DOHH2 (cell line): ENCODE measurements around the gene NBEAL1.

Experiments
- H3F3A ChIP-seq: fragments of 200-600 bp; sonication (generic), shearing (Covaris generic); 2 replicates; pipeline ENCODE4 v1.6.0; 2016; ENCODE audit warnings: antibody characterized with exemption, mild to moderate bottlenecking; ENCODE audit not compliant: control insufficient read depth, insufficient read depth
- H3K27ac ChIP-seq: fragments of 200-600 bp; sonication (generic); 2 replicates; pipeline ENCODE4 v1.5.1; 2014; ENCODE audit warnings: low read depth, mild to moderate bottlenecking, low read length, moderate library complexity
- H3K27me3 ChIP-seq: fragments of 200-600 bp; sonication (generic); 2 replicates; pipeline ENCODE4 v1.6.1; 2014; ENCODE audit warnings: mild to moderate bottlenecking, low read length, mixed read lengths; ENCODE audit not compliant: control insufficient read depth
- H3K36me3 ChIP-seq: fragments of 200-600 bp; sonication (generic); 2 replicates; pipeline ENCODE4 v1.6.1; 2014; ENCODE audit warnings: mild to moderate bottlenecking, low read length, moderate library complexity, mixed read lengths; ENCODE audit not compliant: control insufficient read depth
- H3K4me1 ChIP-seq: fragments of 200-600 bp; sonication (generic); 2 replicates; pipeline ENCODE4 v1.6.1; 2014; ENCODE audit warnings: mild to moderate bottlenecking, low read length, mixed read lengths; ENCODE audit not compliant: control insufficient read depth
- H3K4me2 ChIP-seq: fragments of 200-600 bp; sonication (generic); 2 replicates; pipeline ENCODE4 v1.6.0; 2014; ENCODE audit warnings: mild to moderate bottlenecking, low read length, moderate library complexity
- H3K4me3 ChIP-seq: fragments of 200-600 bp; sonication (generic); 2 replicates; pipeline ENCODE4 v1.5.1; 2014; ENCODE audit warnings: mild to moderate bottlenecking, low read length, mixed read lengths
- H3K79me2 ChIP-seq: fragments of 200-600 bp; sonication (generic); 2 replicates; pipeline ENCODE4 v1.6.1; 2014; ENCODE audit warnings: mild to moderate bottlenecking, low read length, mixed read lengths; ENCODE audit not compliant: control insufficient read depth
- H3K9me2 ChIP-seq: fragments of 200-600 bp; sonication (generic); replicated peaks from 2 replicates; pipeline ENCODE4 v1.6.1; 2014; ENCODE audit warnings: mild to moderate bottlenecking, low read length, mixed read lengths; ENCODE audit not compliant: control insufficient read depth
- H3K9me3 ChIP-seq: fragments of 200-600 bp; sonication (generic); 2 replicates; pipeline ENCODE4 v1.6.1; 2014; ENCODE audit warnings: antibody characterized with exemption, low read length, mixed read lengths; ENCODE audit not compliant: control insufficient read depth, insufficient read depth
- H4K20me1 ChIP-seq: fragments of 200-600 bp; sonication (generic); 2 replicates; pipeline ENCODE4 v1.6.0; 2014; ENCODE audit warnings: low read depth, mild to moderate bottlenecking, antibody characterized with exemption, low read length, moderate library complexity; ENCODE audit not compliant: control insufficient read depth, insufficient read depth
- EZH2phosphoT487 ChIP-seq: fragments of 200-600 bp; sonication (generic); IDR thresholded peaks from 2 replicates; pipeline ENCODE4 v1.6.1; 2017; ENCODE audit warnings: borderline replicate concordance, mild to moderate bottlenecking, antibody characterized with exemption, low read length, moderate library complexity, mixed read lengths
- TF ChIP-seq, protein P1 (sequence below): fragments of 200-600 bp; sonication (generic); IDR thresholded peaks from one replicate; pipeline ENCODE4 v1.5.1; 2014; ENCODE audit warnings: antibody characterized with exemption, mild to moderate bottlenecking, low read depth, low read length; ENCODE audit not compliant: poor library complexity, severe bottlenecking

NBEAL1 gene

DNA sequence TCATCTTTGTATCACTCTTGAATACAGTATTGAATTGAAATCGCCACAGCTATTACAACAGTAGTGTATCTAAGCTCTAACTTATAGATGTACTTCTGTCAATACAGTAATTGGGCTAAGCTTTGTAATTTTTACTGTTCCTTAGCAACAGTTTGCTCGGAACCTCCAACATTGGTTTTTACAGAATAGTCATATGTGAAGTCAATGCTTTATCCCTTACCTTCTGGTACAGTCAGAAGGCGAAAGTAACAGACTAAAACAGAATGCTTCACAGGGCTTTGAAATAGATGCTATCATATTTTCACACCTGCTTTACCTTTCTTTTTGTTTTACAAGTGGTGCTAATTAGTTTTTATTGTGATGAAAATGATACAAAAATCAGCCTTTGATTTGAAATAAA, 177.3 kb downstream of the NBEAL1 start:
- H3K9me2 ChIP-seq: no peaks in the 10 kb centered on the region
- H3K36me3 ChIP-seq: no peaks in the 10 kb centered on the region
- TF ChIP-seq, protein P1, sequence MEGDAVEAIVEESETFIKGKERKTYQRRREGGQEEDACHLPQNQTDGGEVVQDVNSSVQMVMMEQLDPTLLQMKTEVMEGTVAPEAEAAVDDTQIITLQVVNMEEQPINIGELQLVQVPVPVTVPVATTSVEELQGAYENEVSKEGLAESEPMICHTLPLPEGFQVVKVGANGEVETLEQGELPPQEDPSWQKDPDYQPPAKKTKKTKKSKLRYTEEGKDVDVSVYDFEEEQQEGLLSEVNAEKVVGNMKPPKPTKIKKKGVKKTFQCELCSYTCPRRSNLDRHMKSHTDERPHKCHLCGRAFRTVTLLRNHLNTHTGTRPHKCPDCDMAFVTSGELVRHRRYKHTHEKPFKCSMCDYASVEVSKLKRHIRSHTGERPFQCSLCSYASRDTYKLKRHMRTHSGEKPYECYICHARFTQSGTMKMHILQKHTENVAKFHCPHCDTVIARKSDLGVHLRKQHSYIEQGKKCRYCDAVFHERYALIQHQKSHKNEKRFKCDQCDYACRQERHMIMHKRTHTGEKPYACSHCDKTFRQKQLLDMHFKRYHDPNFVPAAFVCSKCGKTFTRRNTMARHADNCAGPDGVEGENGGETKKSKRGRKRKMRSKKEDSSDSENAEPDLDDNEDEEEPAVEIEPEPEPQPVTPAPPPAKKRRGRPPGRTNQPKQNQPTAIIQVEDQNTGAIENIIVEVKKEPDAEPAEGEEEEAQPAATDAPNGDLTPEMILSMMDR: no peak
- TF ChIP-seq EZH2phosphoT487: no peak
- H3F3A ChIP-seq: no peaks in the 10 kb centered on the region
- no peak overlapping the region for H3K4me2 ChIP-seq
- H4K20me1 ChIP-seq: no peaks in the 10 kb centered on the region
- no peak overlapping the region for H3K27ac ChIP-seq
- no peaks in the 10 kb centered on the region for H3K9me3 ChIP-seq
- H3K79me2 ChIP-seq: no peaks in the 10 kb centered on the region
- no peaks in the 10 kb centered on the region for H3K4me1 ChIP-seq
- no peak overlapping the region for H3K4me3 ChIP-seq
- no peaks in the 10 kb centered on the region for H3K27me3 ChIP-seq

DNA sequence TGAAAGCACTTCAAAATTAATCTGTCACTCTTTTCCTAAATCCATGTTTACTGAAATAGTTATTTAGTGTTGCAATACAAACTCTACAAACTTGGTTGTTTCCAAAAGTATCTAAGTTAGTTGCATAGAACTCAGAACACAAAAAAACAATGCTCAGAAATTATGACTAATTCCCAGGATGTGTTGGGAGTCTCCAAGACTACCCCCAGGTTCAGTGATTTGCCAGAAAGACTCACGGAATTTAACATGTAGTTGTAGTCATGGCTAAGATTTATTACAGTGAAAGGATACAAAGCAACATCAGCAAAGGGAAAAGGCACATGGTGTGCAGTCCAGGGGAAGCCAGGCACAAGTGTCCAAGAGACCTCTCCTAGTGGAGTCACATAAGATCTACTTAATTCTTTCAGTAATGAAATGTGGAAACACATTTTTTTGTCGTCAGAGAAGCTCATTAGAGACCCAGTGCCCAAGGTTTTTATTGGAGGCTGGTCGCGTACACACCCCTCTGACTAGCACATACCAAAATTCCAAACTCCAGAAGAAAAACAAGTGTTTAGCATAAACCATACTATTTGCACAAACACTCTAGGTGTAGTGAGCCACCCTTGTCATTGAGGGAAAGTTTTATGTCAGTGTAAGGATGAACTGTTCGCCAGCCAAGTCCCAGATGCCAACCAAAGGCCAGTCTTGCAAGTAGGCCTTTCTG, 180.8 kb downstream of the NBEAL1 start:
- H3K36me3 ChIP-seq: no peaks in the 10 kb centered on the region
- H3K9me3 ChIP-seq: no peaks in the 10 kb centered on the region
- no peaks in the 10 kb centered on the region for H3K9me2 ChIP-seq

DNA sequence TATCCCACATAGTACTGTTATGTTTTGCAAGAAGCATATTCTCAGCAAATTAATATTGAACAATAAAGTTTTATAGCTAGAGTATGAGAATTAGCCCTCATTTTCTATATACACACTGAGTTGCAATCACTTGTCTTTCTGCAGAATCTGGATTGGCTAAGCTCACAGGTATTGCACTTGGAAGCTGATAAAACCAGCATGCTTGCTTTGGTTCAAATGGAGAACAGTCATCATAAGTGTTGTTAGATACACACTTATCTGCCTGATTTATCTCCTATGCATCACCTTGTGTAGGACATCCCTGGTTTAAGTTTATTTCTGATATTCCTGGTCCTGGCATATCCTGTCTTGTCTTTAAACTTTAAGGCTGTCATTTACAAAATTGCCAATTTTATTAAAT, 186.2 kb downstream of the NBEAL1 start:
- H4K20me1 ChIP-seq: no peaks in the 10 kb centered on the region
- no peak overlapping the region for H3K4me3 ChIP-seq
- no peaks in the 10 kb centered on the region for H3K79me2 ChIP-seq
- H3K27ac ChIP-seq: no peak overlapping the region
- no peaks in the 10 kb centered on the region for H3K36me3 ChIP-seq
- H3K4me2 ChIP-seq: no peak overlapping the region
- H3K9me2 ChIP-seq: no peaks in the 10 kb centered on the region
- H3F3A ChIP-seq: no peaks in the 10 kb centered on the region
- no peaks in the 10 kb centered on the region for H3K27me3 ChIP-seq
- no peak for TF ChIP-seq EZH2phosphoT487
- TF ChIP-seq, protein P1: no peak
- H3K4me1 ChIP-seq: no peaks in the 10 kb centered on the region
- no peaks in the 10 kb centered on the region for H3K9me3 ChIP-seq

More for the DNA sequence above, 180.8 kb downstream of the NBEAL1 start:
- Histone ChIP-seq H4K20me1 (no peaks in the 10 kb centered on the region), H3K79me2 (no peaks in the 10 kb centered on the region), H3K27ac (no peak overlapping the region), H3K4me1 (no peaks in the 10 kb centered on the region), H3K27me3 (no peaks in the 10 kb centered on the region), H3K4me2 (no peak overlapping the region), H3K4me3 (no peak overlapping the region), H3F3A (no peaks in the 10 kb centered on the region)
- TF ChIP-seq, protein P1: no peak
- TF ChIP-seq EZH2phosphoT487: no peak
